Peyer's patch (tissue), 4 donors: ENCODE data around the gene NDUFA6. TPM values are rescaled to one million over a fixed set of nuclear protein-coding genes. Genes with fewer than 3 reads are reported as not detected.

Experiments
- DNase-seq, 3 donors: peaks; one replicate each; pipeline ENCODE4 v3.0.0-alpha.2; 2017 to 2019
- H3K27ac ChIP-seq, 4 donors: fragments of 200-600 bp; sonication (generic); one replicate each; pipeline ENCODE4 v1.5.1; 2016 to 2019
- H3K27me3 ChIP-seq, 2 donors: fragments of 200-600 bp; sonication (generic); one replicate each; pipeline ENCODE4 v1.5.1; 2019
- H3K36me3 ChIP-seq, 3 donors: fragments of 200-600 bp; sonication (generic); one replicate each; pipeline ENCODE4 v1.5.1; 2016 to 2019
- H3K4me1 ChIP-seq, 4 donors: fragments of 200-600 bp; sonication (generic); one replicate each; pipeline ENCODE4 v1.5.1; 2016 to 2019
- H3K4me3 ChIP-seq, 4 donors: fragments of 200-600 bp; sonication (generic); 1 replicate in 3 of 4; 2 replicates in 1 of 4; pipeline ENCODE4 v1.5.1; 2016 to 2019; ENCODE audit warnings: mild to moderate bottlenecking in 1 of 4
- H3K9me3 ChIP-seq, 4 donors: fragments of 200-600 bp; sonication (generic); one replicate each; pipeline ENCODE4 v1.5.1; 2016 to 2019; ENCODE audit warnings: mild to moderate bottlenecking in 1 of 4
- POLR2A ChIP-seq, 2 donors: fragments of 450-650 bp; IDR thresholded peaks; one replicate each; pipeline ENCODE4 v1.5.1; 2017; ENCODE audit warnings: antibody characterized with exemption in 2 of 2, mild to moderate bottlenecking in 2 of 2, moderate library complexity in 2 of 2
- total RNA-seq, 4 donors: library from RNA; depleted of rRNA; stranded (reverse); fragments of >200 nt; gene quantifications; one replicate each; pipeline ENCODE4 v1.1.0, GENCODE V29; 2016
- TF ChIP-seq, protein P1 (sequence below), 6 experiments: fragments of 450-650 bp in 4 of 6; fragments of 200-600 bp in 2 of 6; sonication (generic) in 1 of 6; IDR thresholded peaks; one replicate each; pipeline ENCODE4 v1.5.1; 2017 to 2019; ENCODE audit warnings: antibody characterized with exemption in 6 of 6, mild to moderate bottlenecking in 3 of 6, moderate library complexity in 1 of 6

Gene NDUFA6
- total RNA-seq, 4 donors from 2014 or later: 57.2 to 88.1 (median 61.0) TPM

DNA sequence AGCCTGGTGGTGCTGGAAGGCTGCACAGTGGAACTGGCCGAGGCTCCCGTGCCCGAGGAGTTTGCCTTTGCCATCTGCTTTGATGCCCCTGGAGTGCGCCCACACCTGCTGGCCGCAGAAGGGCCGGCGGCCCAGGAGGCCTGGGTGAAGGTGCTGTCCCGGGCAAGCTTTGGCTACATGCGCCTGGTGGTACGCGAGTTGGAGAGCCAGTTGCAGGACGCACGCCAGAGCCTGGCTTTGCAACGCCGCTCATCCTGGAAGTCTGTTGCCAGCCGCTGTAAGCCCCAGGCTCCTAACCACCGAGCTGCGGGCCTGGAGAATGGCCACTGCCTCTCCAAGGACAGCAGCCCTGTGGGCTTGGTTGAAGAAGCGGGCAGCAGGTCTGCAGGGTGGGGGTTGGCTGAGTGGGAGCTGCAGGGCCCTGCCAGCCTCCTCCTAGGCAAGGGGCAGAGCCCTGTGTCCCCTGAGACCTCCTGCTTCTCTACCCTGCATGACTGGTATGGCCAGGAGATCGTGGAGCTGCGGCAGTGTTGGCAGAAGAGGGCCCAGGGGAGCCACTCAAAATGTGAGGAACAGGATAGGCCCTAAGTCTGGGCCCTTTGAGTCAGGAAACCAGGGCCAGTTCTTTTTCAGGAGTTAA is 13.0 kb downstream of the NDUFA6 start:
- DNase-seq: peak in 1 of 3 donors; percentile 48
- TF ChIP-seq, protein P1, sequence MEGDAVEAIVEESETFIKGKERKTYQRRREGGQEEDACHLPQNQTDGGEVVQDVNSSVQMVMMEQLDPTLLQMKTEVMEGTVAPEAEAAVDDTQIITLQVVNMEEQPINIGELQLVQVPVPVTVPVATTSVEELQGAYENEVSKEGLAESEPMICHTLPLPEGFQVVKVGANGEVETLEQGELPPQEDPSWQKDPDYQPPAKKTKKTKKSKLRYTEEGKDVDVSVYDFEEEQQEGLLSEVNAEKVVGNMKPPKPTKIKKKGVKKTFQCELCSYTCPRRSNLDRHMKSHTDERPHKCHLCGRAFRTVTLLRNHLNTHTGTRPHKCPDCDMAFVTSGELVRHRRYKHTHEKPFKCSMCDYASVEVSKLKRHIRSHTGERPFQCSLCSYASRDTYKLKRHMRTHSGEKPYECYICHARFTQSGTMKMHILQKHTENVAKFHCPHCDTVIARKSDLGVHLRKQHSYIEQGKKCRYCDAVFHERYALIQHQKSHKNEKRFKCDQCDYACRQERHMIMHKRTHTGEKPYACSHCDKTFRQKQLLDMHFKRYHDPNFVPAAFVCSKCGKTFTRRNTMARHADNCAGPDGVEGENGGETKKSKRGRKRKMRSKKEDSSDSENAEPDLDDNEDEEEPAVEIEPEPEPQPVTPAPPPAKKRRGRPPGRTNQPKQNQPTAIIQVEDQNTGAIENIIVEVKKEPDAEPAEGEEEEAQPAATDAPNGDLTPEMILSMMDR (IDR thresholded peaks at IDR 0.05): no peak
- TF ChIP-seq POLR2A (IDR thresholded peaks at IDR 0.05): no peak
- Histone ChIP-seq H3K27ac (peak overlapping the region in 3 of 4 donors; percentile 97 to 99 (median 97)), H3K4me3 (no peak overlapping the region), H3K9me3 (no peaks in the 10 kb centered on the region), H3K4me1 (peaks cover 0 to 31% (median 8%) of the 10 kb centered on the region in 4 donors), H3K27me3 (no peaks in the 10 kb centered on the region), H3K36me3 (peaks cover 0 to 11% (median 0%) of the 10 kb centered on the region in 3 donors)

DNA sequence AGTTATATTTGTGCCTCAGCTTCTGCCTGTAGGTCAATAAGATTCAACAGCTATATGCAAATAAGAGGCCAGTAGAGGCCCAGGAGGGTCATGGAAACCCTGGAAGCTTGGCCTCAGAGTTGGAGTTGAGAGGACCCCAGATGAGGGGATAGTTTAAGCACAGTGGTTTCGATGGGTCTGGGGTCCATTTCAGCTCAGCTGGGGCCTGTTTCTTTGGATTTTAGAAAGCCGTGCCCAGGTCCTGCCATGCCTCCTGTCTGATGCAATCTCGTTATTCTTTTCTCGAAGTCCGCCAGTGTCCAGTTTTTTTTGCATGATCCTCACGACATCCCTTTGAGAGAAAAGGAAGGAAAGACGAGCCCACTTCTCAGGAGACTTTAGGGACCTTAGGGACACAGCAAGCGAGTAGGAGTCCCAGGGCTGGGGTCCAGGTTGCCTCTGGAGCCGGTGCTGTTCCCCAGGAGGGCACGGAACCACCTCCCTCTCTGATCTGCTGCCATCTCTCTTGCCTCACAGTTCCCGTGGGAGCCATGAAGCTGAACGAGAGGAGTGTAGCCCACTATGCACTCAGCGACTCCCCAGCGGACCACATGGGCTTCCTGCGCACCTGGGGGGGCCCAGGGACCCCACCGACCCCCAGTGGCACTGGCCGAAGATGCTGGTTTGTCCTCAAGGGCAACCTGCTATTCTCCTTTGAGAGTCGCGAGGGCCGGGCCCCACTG is 13.6 kb downstream of the NDUFA6 start:
- Histone ChIP-seq H3K4me3 (no peak overlapping the region), H3K27me3 (no peaks in the 10 kb centered on the region), H3K36me3 (peaks cover 0 to 7% (median 0%) of the 10 kb centered on the region in 3 donors), H3K4me1 (peaks cover 0 to 32% (median 8%) of the 10 kb centered on the region in 4 donors), H3K27ac (no peak overlapping the region), H3K9me3 (no peaks in the 10 kb centered on the region)
- TF ChIP-seq, protein P1 (IDR thresholded peaks at IDR 0.05): no peak
- TF ChIP-seq POLR2A (IDR thresholded peaks at IDR 0.05): no peak
- peak in 1 of 3 donors; percentile 33 for DNase-seq

DNA sequence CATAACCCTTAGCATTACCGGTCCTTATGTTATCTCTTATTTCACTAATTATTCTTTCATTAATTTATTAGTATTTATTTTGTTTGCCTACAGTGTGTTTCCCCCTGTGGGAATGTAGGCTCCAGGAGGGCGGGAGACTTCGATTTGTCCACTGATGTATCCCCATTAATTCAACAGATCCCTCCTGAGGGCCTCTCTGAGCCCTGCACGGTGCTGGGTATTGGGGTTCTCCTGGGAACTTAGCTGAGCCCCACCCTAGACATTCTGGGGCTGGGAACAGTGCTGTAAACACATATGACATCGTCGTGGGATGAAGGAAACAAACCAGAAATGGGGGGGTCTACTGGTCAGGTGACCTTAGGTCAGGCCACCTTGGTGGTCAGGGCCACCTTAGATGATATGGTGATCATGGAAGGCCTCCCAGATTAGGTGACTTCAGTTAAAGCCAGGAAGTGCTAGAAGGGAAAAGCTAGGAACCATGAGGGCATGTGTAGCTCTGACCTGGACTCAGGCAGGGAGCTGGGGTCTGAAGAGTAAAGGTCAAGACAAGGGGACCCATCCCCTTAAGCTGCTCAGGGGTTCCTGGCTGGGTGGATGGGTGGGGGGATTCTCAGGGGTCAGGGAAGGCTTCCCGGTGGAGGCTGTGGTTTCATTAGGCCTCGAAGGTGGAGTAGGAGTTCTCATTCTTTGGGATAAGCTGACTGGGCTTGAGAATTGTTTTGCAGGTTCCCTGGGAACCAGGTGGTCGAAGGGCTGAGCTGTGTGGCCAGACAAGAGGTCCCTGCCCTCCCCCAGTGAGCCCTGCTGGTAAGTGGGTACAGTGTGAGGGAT is 15.5 kb downstream of the NDUFA6 start:
- Histone ChIP-seq H3K27me3 (no peaks in the 10 kb centered on the region), H3K27ac (peak overlapping the region; percentile 81 to 87 (median 86)), H3K4me1 (peaks cover 0 to 33% (median 12%) of the 10 kb centered on the region in 4 donors), H3K4me3 (peak overlapping the region; percentile 54 to 74 (median 64)), H3K9me3 (no peaks in the 10 kb centered on the region), H3K36me3 (peaks cover 0 to 7% (median 0%) of the 10 kb centered on the region in 3 donors)
- TF ChIP-seq POLR2A (IDR thresholded peaks at IDR 0.05): no peak
- TF ChIP-seq, protein P1 (IDR thresholded peaks at IDR 0.05): no peak
- DNase-seq: peak in 1 of 3 donors; percentile 44

DNA sequence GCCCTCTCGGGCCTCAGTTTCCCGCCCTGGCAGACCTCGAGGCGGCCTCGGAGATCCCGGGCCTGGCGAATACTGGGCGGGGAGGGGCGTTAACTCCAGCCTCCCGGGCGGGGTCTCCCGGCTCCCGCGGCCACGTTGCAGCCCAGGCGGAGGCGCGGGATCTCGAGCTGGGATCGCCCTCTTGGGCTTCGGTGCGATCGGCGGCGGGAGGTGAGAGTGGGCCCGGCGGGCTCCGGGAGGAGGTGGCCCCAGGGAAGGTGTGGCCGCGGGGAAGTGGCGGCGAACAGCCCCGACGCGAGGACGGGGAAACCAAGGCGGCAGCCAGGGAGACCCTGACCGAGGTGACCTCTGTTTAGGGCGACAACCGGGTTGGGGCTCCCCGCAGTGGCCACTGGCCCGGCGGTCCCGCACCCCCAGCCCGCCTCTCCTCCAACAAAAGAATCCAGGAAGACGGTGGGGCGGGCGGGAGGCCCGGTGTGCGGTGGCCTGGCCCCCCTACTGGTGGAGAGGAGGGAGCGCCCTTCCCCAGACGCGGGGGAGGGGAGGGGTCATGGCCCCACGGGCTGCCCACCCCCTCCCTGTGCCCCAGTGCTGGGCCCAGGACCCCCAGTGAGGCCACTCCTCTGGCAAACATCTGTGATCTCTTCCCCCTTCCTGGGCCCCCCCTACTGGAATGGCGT is 16.3 kb downstream of the NDUFA6 start, which contains the start of gene PHETA2:
Gene PHETA2, plus strand, starts transcription at position 117 of the 680 bp plus-strand sequence. CDS start 3,046 bp downstream, outside the sequence.
- H3K9me3 ChIP-seq: no peaks in the 10 kb centered on the region
- TF ChIP-seq, protein P1 (IDR thresholded peaks at IDR 0.05): peak; percentile 17 to 59 (median 42)
- peak; percentile 13 to 18 for TF ChIP-seq POLR2A (IDR thresholded peaks at IDR 0.05)
- H3K36me3 ChIP-seq: peaks cover 0 to 7% (median 0%) of the 10 kb centered on the region in 3 donors
- H3K4me3 ChIP-seq: peak within 1 kb of the TSS; percentile 54 to 74 (median 64)
- H3K27me3 ChIP-seq: no peaks in the 10 kb centered on the region
- H3K27ac ChIP-seq: peak within 1 kb of the TSS; percentile 81 to 87 (median 86)
- DNase-seq: peak; percentile 58 to 78 (median 76)
- H3K4me1 ChIP-seq: peaks cover 3 to 39% (median 16%) of the 10 kb centered on the region in 4 donors
